G401 (cell line): ENCODE measurements around the gene MTF1. TPM values are rescaled to one million over a fixed set of nuclear protein-coding genes. Genes with fewer than 3 reads are reported as not detected.

Experiments used
- DNase-seq: peaks from one replicate; pipeline ENCODE4 v3.0.0-alpha.2; 2015; ENCODE audit warnings: low spot score
- in situ Hi-C: cut with HindIII; loops from 2 replicates; pipeline ENCODE4 v1.10.0; 2016; ENCODE audit warnings: low sequenced_read_pairs, mixed read lengths
- total RNA-seq: library from RNA; depleted of rRNA; stranded (reverse); fragments of >200 nt; shearing (Covaris generic); gene quantifications from 2 replicates; pipeline ENCODE4 v1.2.3, GENCODE V29; 2014; rRNA removed

The MTF1 gene
- total RNA-seq, 1 experiment from 2014 or later = 3.7 TPM

GRCh38 chr1:37761416-37762095 is 97.8 kb downstream of the MTF1 start:
- in situ Hi-C loops = no loop called here
- DNase-seq = no peak

Other genes with a start within 250 kb of the MTF1 start
- gene RSPO1, start 224.7 kb downstream of the MTF1 start, total RNA-seq = 0.07 TPM in 1 of 2 replicates, not detected in the other
- gene CDCA8, start 167.1 kb downstream of the MTF1 start, total RNA-seq = 18.9 and 20.3 TPM in 2 replicates
- gene EPHA10, start 94.5 kb downstream of the MTF1 start, total RNA-seq = 0.17 and 0.49 TPM in 2 replicates
- 22.0 and 31.3 TPM in 2 replicates for gene MANEAL, start 65.7 kb downstream of the MTF1 start, total RNA-seq
- gene C1orf122, start 51.8 kb downstream of the MTF1 start, total RNA-seq = 99.0 and 128 TPM in 2 replicates
- gene YRDC, start 51.4 kb downstream of the MTF1 start, total RNA-seq = 35.1 and 36.4 TPM in 2 replicates
- 17.5 and 17.7 TPM in 2 replicates for gene INPP5B, start 87.5 kb upstream of the MTF1 start, total RNA-seq
- 115 and 149 TPM in 2 replicates for gene SF3A3, start 130.4 kb upstream of the MTF1 start, total RNA-seq
- 7.9 and 10.0 TPM in 2 replicates for gene FHL3, start 145.9 kb upstream of the MTF1 start, total RNA-seq
- 60.5 and 134 TPM in 2 replicates for gene UTP11, start 153.1 kb upstream of the MTF1 start, total RNA-seq
- not detected in 2 replicates for gene POU3F1, start 187.2 kb upstream of the MTF1 start, total RNA-seq